PFSK-1 (cell line): ENCODE results near the gene FRG2B.

Experiments
- FOXP2 ChIP-seq: optimal IDR thresholded peaks from 2 replicates; pipeline ENCODE3; 2011; ENCODE audit warnings: borderline replicate concordance, control low read depth, inconsistent platforms; ENCODE audit not compliant: insufficient read depth; ENCODE audit errors: extremely low read length, extremely low read depth
- POLR2AphosphoS5 ChIP-seq: IDR thresholded peaks from 2 replicates; pipeline ENCODE4 v1.6.1; 2012; ENCODE audit warnings: low read depth, mild to moderate bottlenecking, control low read depth, low read length, moderate library complexity
- SIN3A ChIP-seq: IDR thresholded peaks from 2 replicates; pipeline ENCODE4 v1.6.1; 2012; ENCODE audit warnings: mild to moderate bottlenecking, low read length, moderate library complexity, borderline replicate concordance; ENCODE audit not compliant: insufficient read depth
- TAF1 ChIP-seq: IDR thresholded peaks from 2 replicates; pipeline ENCODE4 v1.6.1; 2012; ENCODE audit warnings: low read length, control low read depth, borderline replicate concordance; ENCODE audit not compliant: insufficient read depth
- TF ChIP-seq, protein P1 (sequence below), 2 experiments: IDR thresholded peaks; 2 replicates each; pipeline versions ENCODE4 v1.6.1 to v1.8.0; 2011 to 2012; ENCODE audit warnings: low read depth in 2 of 2, low read length in 2 of 2, control low read depth in 1 of 2, inconsistent platforms in 1 of 2, mild to moderate bottlenecking in 1 of 2, moderate library complexity in 1 of 2; ENCODE audit not compliant: insufficient read depth in 1 of 2

The FRG2B gene

DNA sequence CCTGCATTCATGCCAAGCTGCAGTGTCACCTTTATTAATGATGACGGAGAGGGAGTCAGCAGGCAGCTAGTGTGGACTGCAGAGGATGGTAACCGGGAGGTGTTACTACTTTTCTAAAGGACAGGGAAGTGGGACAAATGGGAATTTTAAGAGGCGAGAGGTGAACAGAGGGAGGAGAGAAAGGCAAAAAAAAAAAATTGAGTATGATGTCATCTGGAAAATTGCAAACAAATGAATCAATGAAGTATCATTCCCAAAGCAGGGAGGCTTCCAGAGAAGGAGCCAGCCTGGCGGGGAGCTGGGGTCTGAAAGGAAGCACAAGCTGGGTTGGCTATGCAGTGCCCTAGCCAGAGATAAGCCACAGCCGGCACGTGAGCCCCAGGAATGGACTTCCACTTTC is 12.9 kb downstream of the FRG2B start:
- TF ChIP-seq, protein P1, sequence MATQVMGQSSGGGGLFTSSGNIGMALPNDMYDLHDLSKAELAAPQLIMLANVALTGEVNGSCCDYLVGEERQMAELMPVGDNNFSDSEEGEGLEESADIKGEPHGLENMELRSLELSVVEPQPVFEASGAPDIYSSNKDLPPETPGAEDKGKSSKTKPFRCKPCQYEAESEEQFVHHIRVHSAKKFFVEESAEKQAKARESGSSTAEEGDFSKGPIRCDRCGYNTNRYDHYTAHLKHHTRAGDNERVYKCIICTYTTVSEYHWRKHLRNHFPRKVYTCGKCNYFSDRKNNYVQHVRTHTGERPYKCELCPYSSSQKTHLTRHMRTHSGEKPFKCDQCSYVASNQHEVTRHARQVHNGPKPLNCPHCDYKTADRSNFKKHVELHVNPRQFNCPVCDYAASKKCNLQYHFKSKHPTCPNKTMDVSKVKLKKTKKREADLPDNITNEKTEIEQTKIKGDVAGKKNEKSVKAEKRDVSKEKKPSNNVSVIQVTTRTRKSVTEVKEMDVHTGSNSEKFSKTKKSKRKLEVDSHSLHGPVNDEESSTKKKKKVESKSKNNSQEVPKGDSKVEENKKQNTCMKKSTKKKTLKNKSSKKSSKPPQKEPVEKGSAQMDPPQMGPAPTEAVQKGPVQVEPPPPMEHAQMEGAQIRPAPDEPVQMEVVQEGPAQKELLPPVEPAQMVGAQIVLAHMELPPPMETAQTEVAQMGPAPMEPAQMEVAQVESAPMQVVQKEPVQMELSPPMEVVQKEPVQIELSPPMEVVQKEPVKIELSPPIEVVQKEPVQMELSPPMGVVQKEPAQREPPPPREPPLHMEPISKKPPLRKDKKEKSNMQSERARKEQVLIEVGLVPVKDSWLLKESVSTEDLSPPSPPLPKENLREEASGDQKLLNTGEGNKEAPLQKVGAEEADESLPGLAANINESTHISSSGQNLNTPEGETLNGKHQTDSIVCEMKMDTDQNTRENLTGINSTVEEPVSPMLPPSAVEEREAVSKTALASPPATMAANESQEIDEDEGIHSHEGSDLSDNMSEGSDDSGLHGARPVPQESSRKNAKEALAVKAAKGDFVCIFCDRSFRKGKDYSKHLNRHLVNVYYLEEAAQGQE (IDR thresholded peaks at IDR 0.05; ENCODE audit: insufficient read depth in 1 of 2, low read depth in 2 of 2, low read length in 2 of 2) = no peak
- TF ChIP-seq POLR2AphosphoS5 (no peak), SIN3A (no peak), TAF1 (no peak), FOXP2 (no peak)

DNA sequence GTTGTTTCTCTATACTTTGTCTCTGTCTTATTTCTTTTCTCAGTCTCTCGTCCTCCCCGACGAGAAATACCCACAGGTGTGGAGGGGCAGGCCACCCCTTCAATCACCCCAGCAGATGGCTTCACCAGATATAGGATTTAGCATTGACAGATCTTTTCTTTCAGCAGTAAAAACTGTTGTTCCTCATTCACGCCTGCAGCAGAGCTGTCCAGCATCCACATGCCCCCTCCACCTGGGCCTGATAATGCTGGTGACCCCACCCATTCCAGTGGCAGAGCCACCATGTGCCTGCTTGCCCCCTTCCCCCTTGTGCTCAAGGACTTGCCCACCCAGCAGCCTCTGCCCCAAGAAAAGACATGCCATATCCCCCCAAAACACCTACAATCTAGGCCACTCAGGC is 15.5 kb downstream of the FRG2B start:
- TF ChIP-seq FOXP2 = no peak
- no peak for TF ChIP-seq POLR2AphosphoS5
- no peak for TF ChIP-seq SIN3A
- no peak for TF ChIP-seq TAF1
- TF ChIP-seq, protein P1 (IDR thresholded peaks at IDR 0.05; ENCODE audit: insufficient read depth in 1 of 2, low read depth in 2 of 2, low read length in 2 of 2) = no peak

DNA sequence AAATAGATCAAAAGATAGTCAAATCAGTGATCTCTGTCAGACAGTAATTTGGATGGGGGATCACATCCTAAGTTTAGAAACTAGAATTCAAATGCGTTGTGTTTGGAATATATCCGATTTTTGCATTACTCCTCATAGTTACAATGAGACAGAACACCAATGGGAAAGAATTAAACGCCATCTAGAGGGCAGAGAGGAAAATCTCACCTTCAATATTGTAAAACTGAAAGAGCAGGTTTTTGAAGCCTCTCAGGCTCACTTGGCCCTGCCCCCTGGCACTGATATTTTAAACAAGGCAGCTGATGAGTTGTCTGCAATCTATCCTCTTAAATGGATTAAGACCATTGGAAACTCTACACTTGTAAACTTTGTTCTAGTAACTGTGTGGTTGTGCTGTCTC is 17.7 kb downstream of the FRG2B start:
- no peak for TF ChIP-seq FOXP2
- no peak for TF ChIP-seq POLR2AphosphoS5
- TF ChIP-seq, protein P1 (IDR thresholded peaks at IDR 0.05; ENCODE audit: insufficient read depth in 1 of 2, low read depth in 2 of 2, low read length in 2 of 2) = no peak
- no peak for TF ChIP-seq SIN3A
- no peak for TF ChIP-seq TAF1

- TF ChIP-seq, protein P1 (IDR thresholded peaks at IDR 0.05; ENCODE audit: insufficient read depth in 1 of 2, low read depth in 2 of 2, low read length in 2 of 2) = no peak
- TF ChIP-seq POLR2AphosphoS5 = no peak
- TF ChIP-seq SIN3A = no peak
- no peak for TF ChIP-seq FOXP2
- no peak for TF ChIP-seq TAF1
These were observed 25.9 kb downstream of the FRG2B start for GRCh38 chr10:133600657-133601056.

DNA sequence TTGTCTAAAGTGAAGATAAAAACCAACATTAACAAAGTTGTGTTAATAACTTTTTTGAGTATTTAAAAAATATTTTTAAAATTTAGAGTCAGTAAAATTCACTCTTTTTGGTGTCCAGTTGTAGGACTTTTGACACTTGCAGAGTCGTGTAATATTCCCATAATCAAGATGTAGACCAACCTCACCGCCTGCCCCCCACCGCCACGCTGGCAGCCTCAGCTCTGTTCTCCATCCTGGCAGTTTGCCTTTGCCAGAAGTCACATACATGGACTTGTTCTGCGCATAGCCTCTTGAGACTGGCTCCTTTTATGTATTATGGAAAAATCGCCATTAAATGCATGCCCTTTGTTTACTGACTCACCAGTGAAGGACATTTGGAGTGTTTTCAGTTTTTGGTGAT is 33.9 kb downstream of the FRG2B start:
- no peak for TF ChIP-seq FOXP2
- TF ChIP-seq, protein P1 (IDR thresholded peaks at IDR 0.05; ENCODE audit: insufficient read depth in 1 of 2, low read depth in 2 of 2, low read length in 2 of 2) = no peak
- TF ChIP-seq SIN3A = no peak
- TF ChIP-seq TAF1 = no peak
